AG20443 (cell line): ENCODE measurements around the gene ZNF324B.
"Not testable (repeated sequence)": the region's sequence is repeated elsewhere in the genome, so short reads cannot be mapped to it uniquely, and the experiment has no call there.

Experiments used
- DNase-seq: peaks from one replicate; pipeline ENCODE4 v3.0.0; 2012; ENCODE audit warnings: low spot score, mixed read lengths

The ZNF324B gene

DNA sequence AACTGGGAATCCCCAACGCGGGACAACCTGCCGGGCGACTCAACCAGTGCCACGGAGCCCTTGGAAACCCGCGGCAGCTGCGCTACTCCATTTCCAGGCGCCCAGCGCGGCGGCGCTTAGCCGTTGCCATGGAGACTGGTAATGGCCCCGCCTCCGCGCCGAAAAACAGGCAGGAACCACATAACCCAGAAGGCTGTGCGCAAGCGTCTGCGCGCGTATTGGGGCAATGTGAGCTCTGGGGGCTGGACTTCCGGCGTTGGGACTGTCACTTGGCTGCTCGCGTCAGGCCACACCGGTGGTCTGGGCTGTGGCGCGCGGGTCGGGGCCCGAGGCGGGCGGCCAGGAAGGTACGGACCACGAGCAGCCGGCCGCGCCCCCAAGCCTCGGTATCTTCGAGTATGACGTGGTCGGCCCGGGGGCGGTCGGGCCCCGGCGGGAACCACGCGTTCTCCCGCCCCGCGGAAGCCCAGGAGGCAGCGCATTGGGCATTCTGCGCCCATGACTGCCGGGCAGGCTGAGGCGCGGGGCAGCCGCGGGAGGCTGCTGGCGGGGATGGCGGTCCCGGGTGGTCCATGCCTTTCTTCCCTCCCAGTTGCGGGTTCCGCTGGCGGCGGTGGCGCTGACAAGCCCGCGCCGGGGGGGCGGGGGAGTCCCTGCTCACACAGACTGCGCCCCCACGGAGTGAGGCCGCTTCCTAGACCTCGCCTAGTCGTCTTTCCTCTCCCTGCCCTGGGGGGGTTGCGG is at the start of gene ZNF324B:
Gene ZNF324B, plus strand, starts transcription at position 265 of the 744 bp plus-strand sequence. CDS start 2,080 bp downstream, outside the sequence.
- DNase-seq: peak; percentile 99

DNA sequence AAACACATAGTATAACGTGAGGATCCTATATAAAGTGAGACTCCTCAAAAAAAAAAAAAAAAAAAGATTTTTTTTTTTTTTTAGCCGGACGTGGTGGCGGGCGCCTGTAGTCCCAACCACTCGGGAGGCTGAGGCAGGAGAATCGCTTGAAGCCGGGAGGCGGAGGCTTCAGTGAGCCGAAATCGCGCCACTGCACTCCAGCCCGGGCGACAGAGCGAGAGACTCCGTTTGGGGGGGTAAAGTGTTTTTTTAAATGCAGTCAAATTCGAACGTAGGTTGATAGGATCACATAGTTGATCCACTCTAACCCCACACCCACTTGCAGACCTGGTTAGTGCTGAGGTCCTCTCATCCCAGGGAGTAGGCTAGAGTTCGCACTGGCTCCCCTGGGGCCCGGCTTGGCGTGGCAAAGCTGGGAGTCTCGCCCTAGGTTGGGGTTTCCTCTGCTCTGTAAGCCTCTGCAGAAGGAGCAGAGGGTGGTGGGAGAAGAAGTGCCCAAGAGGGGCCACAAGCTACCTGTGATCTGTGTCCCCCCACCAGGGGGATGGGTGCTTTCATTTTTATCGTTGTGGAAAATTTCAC is 49.5 kb upstream of the ZNF324B start:
- no peak for DNase-seq

DNA sequence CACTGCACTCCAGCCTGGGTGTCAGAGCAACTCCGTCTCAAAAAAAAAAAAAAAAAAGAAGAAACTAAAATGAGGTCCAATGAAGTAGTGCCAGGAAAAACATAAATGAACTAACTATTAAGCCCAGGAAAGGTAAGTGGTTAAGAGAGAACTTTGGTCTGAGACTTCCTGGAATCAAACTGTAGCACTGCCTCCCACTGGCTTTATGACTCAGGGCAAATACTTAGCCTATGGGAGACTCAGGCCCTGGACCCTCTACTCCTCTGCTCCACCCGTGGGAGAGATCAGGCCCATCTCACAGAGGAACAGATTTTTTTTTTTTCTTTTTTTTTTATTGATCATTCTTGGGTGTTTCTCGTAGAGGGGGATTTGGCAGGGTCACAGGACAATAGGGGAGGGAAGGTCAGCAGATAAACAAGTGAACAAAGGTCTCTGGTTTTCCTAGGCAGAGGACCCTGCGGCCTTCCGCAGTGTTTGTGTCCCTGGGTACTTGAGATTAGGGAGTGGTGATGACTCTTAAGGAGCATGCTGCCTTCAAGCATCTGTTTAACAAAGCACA is 47.4 kb upstream of the ZNF324B start:
- not testable (repeated sequence) for DNase-seq

DNA sequence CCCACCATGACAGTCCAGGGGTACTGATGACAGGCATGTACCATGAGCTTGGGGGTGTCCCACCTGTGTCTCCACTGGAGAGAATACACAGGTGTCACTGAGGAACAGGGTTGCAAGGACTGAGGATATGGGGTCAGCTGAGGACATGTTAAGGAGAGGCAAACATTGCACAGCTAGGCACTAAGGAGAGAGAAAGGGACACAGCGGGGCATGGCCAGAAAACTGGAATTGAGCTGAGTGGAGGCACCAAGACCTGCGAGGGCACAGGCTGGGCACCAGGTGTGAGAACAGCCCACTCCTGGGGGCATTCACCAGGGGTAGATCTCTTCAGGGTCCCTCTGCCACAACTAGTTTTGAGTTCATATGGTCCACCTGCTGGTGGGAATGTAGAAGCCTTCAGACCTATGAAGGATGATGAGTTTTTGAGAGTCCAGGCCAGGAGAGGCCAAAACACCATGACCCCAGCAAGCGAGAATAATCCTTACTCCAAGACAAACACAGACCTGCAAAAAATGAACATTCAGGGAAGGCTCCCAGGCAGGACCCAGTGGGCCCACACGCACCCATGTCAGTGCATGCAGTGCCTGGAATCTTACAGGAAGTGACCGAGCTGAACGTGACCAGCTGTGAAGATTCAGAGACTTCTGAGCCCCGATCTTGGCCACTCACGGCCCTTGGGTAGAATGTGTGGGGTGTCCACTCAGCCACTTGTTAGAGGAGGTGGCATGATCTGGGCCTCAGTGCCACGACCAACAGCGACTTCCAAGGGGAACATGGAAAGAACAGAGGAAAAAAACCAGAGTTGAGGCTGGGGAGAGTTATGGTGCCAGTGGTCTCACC is 44.4 kb upstream of the ZNF324B start:
- no peak for DNase-seq

DNA sequence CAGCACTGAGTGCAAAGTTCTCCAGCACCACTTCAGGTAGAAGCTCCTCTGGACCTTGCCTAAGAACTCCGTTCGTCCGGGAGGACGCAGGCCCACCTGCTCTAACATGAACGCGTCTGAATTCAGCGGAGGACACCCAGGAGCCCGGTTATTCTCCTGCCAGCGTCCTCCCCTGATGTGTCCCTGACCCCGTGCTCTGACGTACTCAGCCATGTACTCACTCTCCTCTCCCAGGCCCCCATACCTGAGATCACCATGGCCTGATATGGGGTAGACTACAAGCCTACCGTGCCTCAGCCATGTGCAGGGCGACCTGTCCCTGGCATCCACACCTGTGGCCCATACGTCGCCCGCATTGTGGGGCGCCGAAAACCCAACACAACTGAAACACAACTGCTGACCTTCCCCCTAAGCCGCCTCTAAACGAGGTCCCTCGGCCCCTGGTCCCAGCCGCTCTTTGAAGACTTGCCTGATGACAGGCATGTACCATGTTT is 43.7 kb upstream of the ZNF324B start:
- DNase-seq: no peak

DNA sequence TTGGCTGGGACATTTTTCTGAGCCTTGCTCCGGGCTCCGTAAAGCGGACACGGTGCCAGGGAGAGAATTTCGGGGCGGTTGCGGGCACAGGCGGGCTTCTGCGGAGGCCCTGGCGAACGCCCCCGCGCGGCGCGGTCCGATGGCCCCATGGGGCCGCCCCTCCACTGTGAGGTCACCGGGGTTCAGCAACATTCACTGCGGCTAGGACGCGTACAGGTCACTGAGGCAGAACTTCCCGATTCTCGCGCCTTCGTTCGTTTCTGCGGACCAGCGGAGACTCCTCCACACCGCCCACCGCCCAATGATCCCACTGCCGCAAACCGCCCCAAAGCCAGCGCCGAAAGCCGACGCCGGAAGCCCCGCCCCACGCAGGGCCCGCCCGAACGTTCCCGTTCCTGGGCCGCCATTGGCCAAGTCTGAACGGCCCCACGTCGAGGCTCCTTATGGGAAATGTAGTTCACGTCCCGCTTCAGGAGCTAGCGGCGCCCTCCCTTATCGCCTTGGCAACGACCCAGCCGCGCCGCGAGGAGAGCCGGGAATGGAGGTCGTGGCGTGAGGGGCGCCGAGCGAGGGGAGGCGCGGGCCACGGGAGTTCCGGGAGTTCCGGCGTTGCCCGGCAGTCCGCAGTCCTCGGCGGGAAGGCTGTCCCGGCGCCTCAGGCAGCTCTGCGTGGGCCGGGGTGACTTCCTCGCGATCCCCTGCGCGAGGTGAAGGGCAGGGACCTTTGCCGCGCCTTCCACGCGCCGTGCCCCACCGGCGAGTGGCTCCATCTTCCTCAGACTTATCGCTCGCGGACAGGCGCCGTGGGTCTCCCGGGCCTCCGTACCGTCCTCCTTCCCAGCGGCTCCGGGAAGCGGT is 43.0 kb upstream of the ZNF324B start, which contains the start of gene ZNF584:
Gene ZNF584, plus strand, starts transcription at position 498 of the 858 bp plus-strand sequence. CDS start 499 bp downstream, outside the sequence.
- DNase-seq: peak; percentile 95

DNA sequence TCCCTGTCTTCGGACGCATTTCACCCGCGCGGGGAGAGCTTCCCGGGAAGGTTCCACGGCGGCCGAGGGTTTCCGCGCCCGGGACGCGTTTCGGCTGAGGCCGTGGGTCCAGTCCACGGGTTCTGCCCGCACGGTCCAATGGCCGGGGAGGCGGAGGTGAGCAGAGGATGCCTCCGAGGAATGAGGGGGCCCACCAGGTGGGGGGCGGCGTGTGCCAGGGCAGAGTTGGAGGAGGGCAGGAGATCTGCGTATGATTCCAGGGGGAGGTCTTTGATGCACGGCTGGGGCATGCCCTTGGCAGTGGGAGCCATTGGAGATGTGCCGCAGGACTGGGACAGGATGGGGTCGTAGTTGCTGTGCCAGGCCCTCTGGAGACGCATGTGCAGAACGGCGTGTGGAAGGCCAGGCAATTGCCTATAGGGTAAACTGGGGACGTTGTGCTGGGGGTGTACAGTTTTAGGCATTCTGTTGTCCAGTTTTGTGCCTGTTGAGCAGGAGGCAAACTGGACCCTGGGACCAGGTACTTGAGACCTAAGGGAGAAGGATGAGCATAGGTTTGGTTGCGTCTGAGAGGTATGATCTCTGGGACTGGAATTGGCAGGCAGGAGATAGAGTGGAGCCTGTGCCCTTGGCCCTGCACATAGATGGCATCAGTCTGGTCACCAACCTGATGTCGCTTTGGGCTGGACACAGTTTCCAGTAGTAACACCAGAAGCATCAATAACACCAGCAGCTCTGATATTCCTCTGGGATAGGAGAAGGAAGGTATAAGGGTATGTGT is 42.2 kb upstream of the ZNF324B start:
- peak; percentile 55 for DNase-seq

DNA sequence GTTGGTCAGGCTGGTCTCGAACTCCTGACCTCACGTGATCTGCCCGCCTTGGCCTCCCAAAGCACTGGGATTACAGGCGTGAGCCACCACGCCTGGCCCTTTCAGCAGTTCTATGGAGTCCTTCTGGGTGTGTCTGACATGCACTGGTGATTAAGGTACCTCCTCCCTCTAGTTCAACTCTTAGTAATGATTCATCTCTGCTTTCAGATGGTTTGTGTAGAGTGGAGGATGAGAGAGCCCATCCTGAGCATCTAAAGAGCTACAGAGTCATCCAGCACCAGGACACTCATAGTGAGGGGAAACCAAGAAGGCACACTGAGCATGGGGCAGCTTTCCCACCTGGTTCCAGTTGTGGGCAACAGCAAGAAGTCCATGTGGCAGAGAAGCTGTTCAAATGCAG is 34.8 kb upstream of the ZNF324B start:
- no peak for DNase-seq

DNA sequence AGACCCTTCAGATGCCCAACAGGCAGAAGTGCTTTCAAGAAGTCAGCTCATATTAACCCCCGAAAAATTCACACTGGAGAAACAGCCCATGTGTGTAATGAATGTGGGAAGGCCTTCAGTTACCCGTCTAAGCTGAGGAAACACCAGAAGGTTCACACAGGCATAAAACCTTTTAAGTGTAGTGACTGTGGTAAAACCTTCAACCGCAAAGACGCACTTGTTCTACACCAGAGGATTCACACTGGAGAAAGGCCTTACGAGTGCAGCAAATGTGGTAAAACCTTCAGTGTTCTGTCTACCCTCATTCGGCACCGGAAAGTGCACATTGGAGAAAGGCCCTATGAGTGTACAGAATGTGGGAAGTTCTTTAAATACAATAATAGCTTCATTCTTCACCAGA is 34.4 kb upstream of the ZNF324B start:
- DNase-seq: no peak

DNA sequence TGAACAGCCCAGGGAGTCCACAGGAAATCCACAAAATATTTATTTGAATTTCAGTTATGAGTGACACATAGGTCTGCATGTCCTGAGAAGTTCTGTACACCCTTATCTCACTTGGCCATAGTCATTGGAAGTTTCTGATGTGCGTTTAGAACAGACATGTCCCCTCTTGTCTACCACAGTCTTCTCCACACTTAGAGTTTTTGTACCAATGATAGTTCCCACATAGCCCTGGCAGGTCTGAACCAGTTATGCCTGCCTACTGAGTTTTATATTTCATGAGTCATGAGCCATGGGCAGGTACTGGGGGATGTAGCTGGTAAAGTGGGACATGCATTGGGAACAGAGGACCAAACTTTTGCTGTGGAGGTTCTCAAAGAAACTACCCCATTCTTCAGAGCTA is 22.8 kb upstream of the ZNF324B start:
- no peak for DNase-seq

DNA sequence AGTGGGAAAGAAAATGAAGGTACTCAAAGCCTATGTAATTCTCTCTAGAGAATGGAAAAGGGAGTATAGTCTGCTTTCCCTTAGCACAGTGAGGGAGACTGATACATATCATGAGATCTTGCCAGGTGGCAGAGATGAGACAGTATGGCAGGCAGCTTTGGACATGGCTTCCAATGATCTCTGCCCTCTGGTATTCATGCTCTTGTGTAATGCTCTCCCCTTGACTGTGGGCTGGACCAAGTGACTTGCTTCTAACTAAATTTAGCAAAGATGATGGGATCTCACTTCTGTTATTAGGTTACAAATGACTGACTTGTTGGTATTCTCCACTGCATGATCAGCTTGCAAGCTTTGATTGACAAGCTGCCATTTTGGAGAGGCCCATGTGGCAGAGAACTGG is 21.7 kb upstream of the ZNF324B start:
- no peak for DNase-seq

DNA sequence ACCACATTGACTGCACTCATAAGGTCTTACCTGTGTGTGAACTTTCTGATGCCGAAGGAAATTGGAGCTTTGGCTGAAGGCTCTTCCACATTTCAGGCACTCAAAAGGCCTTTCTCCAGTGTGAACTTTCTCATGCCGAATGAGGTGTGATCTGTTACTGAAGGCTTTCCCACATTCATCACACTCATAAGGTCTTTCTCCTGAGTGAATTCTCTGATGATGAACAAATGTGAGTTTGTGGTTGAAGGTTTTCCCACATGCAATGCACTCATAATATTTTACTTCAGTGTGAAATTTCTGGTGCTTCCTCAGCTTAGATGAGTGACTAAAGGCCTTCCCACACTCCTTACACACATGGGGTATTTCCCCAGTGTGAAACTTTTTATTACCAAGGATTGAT is 17.2 kb upstream of the ZNF324B start:
- DNase-seq: no peak

DNA sequence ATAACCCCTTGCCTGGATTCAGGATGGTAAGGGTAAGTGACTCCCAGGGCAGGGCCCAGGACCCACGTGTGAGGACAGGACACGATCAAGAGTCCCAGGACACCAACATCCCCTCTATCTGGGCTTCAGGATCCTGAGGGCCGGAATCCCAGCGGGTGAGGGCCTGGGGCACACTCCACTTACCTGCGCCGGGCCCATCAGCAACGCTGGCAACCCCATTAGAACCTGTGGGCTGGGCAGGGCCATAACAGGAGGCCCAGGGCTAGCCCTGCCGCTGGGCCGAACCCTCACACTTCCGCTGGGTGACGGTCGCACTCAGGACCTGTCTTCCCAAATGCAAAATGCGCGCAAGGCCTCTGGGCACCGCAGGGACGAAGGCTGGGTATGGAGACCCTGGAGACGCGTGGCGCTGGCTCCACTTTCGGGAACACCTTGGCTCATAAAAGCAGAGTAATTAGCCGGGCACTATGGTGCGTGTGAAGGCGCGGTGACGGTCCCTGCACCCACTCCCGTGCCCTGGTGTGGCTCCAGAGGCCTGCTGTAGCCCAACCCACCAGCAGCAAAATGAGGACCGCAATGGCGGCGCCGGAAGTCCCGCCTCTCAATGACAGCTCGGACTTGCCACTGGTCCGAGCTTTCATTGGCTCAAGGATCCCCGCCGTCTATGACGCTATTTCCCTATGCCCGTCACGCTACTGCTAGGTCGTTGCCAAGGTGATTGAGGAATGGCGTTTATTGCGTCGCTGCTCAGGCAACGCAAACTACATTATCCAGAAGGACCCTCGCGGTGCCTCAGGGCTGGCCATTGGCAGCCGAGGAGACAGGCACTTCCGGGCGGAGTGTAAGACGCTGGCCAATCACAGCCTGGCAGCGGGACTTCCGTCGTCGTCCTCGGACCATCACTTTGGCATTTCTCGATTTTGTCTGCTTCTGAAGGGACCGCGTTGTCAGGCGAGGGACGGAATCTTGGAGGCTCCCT is 11.6 kb upstream of the ZNF324B start, which contains the start of gene ZNF132:
Gene ZNF132, minus strand, starts transcription at position 578 of the 979 bp plus-strand sequence. Its CDS starts 332 bp downstream, at position 246.
- DNase-seq: peak; percentile 98

DNA sequence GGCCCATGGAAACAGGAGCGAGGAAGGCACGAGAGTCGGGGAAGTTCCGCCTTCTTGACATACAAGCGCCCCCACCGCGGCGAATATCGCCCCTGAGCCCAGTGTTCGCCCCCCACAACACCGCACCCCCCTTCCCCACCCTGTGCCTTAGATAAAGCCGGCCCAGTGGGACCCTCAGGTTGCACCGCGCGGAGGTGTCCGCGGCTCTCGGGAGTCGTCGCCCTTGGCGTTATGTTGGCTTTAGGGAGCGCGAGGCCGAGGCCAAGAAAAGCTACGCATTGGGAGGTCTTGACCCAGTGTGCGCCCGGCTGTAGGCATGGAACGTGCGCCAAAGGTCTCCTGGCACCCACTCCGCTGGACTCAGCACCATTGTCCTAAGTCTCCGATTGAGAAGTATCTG is 10.9 kb upstream of the ZNF324B start:
- no peak for DNase-seq

DNA sequence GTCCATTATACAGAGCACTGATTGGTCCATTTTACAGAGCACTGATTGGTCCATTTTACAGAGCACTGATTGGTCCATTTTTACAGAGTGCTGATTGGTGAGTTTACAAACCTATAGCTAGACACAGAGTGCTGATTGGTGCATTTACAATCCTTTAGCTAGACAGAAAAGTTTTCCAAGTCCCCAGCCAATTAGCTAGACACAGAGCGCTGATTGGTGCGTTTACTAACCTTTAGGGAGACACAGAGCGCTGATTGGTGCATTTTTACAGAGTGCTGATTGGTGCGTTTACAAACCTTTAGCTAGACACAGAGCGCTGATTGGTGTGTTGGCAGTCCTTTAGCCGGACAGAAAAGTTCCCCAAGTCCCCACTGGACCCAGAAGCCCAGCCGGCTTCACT is 8.4 kb upstream of the ZNF324B start:
- not testable (repeated sequence) for DNase-seq

DNA sequence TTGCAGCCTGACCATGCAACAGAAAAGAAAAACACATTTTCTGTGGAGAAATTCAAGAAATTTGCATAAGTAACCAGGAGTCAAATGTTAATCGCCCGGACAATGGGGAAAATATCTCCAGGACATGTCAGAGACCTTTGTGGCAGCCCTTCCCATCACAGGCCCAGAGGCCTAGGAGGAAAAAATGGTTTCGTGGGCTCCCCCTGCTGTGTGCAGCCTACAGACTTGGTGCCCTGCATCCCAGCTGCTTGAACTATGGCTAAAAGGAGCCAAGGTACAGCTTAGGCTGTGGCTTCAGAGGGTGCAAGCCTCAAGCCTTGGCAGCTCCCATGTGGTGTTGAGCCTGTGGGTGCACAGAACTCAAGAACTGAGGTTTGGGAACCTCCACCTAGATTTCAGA is 2.6 kb upstream of the ZNF324B start:
- DNase-seq: not testable (repeated sequence)

DNA sequence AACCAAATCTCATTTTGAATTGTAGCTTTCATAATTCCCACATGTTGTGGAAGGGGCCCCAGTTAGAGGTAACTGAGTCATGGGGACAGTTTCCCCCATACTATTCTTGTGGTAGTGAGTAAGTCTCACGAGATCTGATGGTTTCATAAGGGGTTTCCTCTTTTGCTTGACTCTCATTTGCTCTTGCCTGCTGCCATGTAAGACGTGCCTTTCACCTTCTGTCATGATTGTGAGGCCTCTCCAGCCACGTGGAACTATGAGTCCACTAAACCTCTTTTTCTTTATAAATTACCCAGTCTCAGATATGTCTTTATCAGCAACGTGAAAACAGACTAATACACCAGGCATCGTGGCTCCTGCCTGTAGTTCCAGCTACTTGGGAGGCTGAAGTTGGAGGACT is 1.4 kb upstream of the ZNF324B start:
- not testable (repeated sequence) for DNase-seq

DNA sequence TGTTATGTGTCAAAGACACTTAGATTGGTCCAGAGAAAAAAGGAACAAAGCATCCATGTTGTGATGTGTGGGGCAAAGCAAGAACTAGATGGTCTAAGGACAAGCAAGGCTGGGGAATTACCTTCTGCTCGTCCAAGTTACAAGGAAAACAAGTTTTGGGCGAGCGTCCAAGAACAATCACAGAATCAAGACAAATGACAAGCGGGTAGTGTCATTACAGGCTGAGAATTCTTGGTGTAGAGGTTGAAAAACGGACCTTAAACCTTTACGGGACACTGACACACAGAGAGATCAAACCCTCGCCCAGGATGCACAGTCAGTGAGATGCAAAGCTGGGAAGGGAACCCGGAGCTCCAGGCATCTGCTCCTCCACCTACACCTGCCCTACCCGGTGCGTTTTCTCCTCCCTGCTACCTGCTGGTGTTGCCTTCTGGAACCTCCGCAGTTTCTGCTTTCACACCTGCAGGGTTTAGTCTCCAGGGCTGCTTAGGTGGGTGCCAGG is 515 bp upstream of the ZNF324B start:
- no peak for DNase-seq

DNA sequence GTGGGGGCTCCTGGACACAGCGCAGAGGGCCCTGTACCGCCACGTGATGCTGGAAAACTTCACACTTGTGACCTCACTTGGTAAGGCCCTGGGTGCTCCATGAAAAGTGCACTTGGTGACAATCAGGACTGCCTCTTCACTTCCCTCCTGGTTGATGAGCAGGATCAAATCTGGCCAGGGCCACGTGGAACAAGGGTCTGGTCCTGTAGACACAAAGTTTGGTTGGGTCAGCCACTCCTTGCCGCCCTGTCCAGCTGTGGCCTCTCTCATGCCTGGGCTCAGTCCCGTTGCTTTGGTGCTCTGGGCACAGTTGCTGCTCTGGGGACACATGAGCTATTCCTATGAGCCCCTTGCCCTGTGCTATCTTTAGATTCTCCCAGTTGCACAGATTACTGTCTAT is 2.3 kb downstream of the ZNF324B start:
- no peak for DNase-seq
